Large intestine (tissue), 3 donors: ENCODE results near the gene MAN1B1. TPM values are rescaled to one million over a fixed set of nuclear protein-coding genes. Genes with fewer than 3 reads are reported as not detected.
"Not testable (repeated sequence)": the region's sequence is repeated elsewhere in the genome, so short reads cannot be mapped to it uniquely, and the experiment has no call there.

Experiments used
- DNase-seq, 2 donors: peaks; one replicate each; pipeline versions ENCODE4 v3.0.0 to v3.0.0-alpha.2; 2013
- H3K27ac ChIP-seq: one replicate; pipeline ENCODE4 v1.5.1; 2013; ENCODE audit warnings: low read length
- H3K27me3 ChIP-seq: 2 replicates; pipeline ENCODE4 v1.6.1; 2013; ENCODE audit warnings: low read length; ENCODE audit not compliant: control insufficient read depth, insufficient read depth
- H3K36me3 ChIP-seq: 2 replicates; pipeline ENCODE4 v1.6.1; 2013; ENCODE audit warnings: low read length; ENCODE audit not compliant: control insufficient read depth, insufficient read depth
- H3K4me1 ChIP-seq: one replicate; pipeline ENCODE4 v1.6.1; 2013; ENCODE audit warnings: low read length; ENCODE audit not compliant: control insufficient read depth, insufficient read depth
- H3K4me3 ChIP-seq: one replicate; pipeline ENCODE4 v1.5.1; 2013; ENCODE audit warnings: low read length
- H3K9me3 ChIP-seq: one replicate; pipeline ENCODE4 v1.6.1; 2013; ENCODE audit warnings: mild to moderate bottlenecking, low read depth, low read length, moderate library complexity; ENCODE audit not compliant: control insufficient read depth
- WGBS: methylation state at CpG from one replicate; pipeline ENCODE4 v1.1.5; 2013; ENCODE audit warnings: low lambda C conversion rate; ENCODE audit not compliant: insufficient coverage; 5-methylcytosine and 5-hydroxymethylcytosine counted together
- polyA plus RNA-seq: library from polyadenylated mRNA; unstranded; fragments of 120-200 nt; gene quantifications from one replicate; pipeline ENCODE4 v1.2.1, GENCODE V29; 2013

MAN1B1 gene
- polyA plus RNA-seq, 1 donor = 39.5 TPM

- H3K4me1 ChIP-seq = peaks cover 28% of the 10 kb centered on the region
- peaks cover 7% of the 10 kb centered on the region for H3K27me3 ChIP-seq
- WGBS = no CpG with 5 or more reads among the region's 58 CpGs
- peaks cover 16% of the 10 kb centered on the region for H3K9me3 ChIP-seq
- no peak for DNase-seq
- no peaks in the 10 kb centered on the region for H3K36me3 ChIP-seq
- no peak overlapping the region for H3K27ac ChIP-seq
- peak overlapping the region; percentile 66 for H3K4me3 ChIP-seq
Measured at GRCh38 chr9:137130176-137130755, 43.5 kb downstream of the MAN1B1 start.

- Histone ChIP-seq H3K4me1 (peaks cover 9% of the 10 kb centered on the region), H3K27ac (no peak overlapping the region), H3K4me3 (no peak overlapping the region), H3K9me3 (peaks cover 21% of the 10 kb centered on the region), H3K36me3 (no peaks in the 10 kb centered on the region), H3K27me3 (peaks cover 43% of the 10 kb centered on the region)
- DNase-seq = no peak
- no CpG with 5 or more reads among the region's 4 CpGs for WGBS
Measured at GRCh38 chr9:137134191-137134590, 47.4 kb downstream of the MAN1B1 start.

DNA sequence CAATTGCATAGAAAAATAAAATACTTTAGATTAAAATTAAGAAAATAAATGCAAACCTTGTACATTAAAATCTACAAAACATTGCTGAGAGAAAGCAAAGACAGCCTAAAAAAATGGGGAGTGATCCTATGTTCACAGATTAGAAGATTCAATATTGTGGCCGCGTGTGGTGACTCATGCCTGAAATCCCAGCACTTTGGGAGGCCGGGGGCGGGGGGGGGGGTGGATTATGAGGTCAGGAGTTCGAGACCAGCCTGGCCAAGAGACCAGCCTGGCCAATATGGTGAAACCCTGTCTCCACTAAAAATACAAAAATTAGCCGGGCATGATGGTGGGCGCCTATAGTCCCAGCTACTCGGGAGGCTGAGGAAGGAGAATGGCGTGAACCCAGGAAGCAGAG is 48.4 kb downstream of the MAN1B1 start:
- no CpG with 5 or more reads among the region's 9 CpGs for WGBS
- H3K27ac ChIP-seq, H3K4me3 ChIP-seq, H3K36me3 ChIP-seq, DNase-seq, H3K4me1 ChIP-seq: not testable (repeated sequence)
- Histone ChIP-seq H3K9me3 (peaks cover 15% of the 10 kb centered on the region), H3K27me3 (peaks cover 52% of the 10 kb centered on the region)

- Histone ChIP-seq H3K9me3 (peaks cover 8% of the 10 kb centered on the region), H3K27ac (no peak overlapping the region), H3K27me3 (peaks cover 64% of the 10 kb centered on the region), H3K4me1 (peaks cover 4% of the 10 kb centered on the region), H3K4me3 (no peak overlapping the region), H3K36me3 (no peaks in the 10 kb centered on the region)
- DNase-seq = no peak
- no CpG with 5 or more reads among the region's 27 CpGs for WGBS
Measured at GRCh38 chr9:137136261-137136880, 49.6 kb downstream of the MAN1B1 start.

- no peak for DNase-seq
- H3K27ac ChIP-seq = no peak overlapping the region
- peaks cover 4% of the 10 kb centered on the region for H3K4me1 ChIP-seq
- H3K36me3 ChIP-seq = no peaks in the 10 kb centered on the region
- H3K9me3 ChIP-seq = peaks cover 8% of the 10 kb centered on the region
- no CpG with 5 or more reads among the region's 23 CpGs for WGBS
- H3K27me3 ChIP-seq = peaks cover 71% of the 10 kb centered on the region
- no peak overlapping the region for H3K4me3 ChIP-seq
Measured at GRCh38 chr9:137136881-137137607, 50.3 kb downstream of the MAN1B1 start.

DNA sequence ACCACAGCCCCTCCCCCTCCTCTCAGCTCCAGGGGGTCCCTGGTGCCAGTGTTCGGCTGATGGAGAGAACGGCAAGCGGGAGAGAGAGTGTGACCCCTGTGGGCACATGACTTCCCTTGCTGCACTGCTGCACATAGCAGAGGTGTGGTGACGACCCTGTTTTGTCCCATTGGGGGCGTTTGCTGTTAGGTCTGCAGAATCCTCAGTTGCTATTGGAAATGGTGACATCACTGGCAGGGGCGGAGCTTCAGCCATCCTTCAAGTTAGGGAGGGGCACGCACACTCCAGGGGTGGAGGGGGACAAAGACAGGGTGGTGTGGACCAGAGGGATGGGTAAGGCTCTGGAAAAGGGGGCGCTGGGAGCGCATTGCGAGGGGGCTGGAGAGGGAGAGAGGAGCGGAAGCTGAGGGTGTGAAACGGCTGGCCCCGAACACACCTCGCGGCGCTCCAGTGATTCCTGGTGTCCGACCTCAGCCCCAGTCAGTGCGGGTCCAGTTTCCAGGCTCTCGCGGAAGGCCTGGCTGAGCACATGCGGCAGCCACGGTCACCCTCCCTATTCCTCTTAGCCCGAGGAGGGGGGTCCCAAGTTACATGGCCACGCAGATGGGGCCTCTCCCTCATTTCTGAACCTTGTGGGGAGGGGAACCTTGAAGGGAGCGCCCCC is 51.4 kb downstream of the MAN1B1 start:
- Histone ChIP-seq H3K4me1 (peaks cover 4% of the 10 kb centered on the region), H3K36me3 (no peaks in the 10 kb centered on the region), H3K27ac (no peak overlapping the region), H3K9me3 (peaks cover 7% of the 10 kb centered on the region), H3K4me3 (no peak overlapping the region), H3K27me3 (peaks cover 79% of the 10 kb centered on the region)
- 0% methylated on average over 1 of the region's 25 CpGs for WGBS
- no peak for DNase-seq

GRCh38 chr9:137138722-137139467 is 52.1 kb downstream of the MAN1B1 start, which contains the start of gene GRIN1:
TSS of gene GRIN1 (plus strand) at chr9:137139154. CDS start at chr9:137139487, 333 bp downstream.
- no peak within 1 kb of the TSS for H3K27ac ChIP-seq
- peak in 1 of 2 donors; percentile 48 for DNase-seq
- no peak within 1 kb of the TSS for H3K4me3 ChIP-seq
- peaks cover 5% of the 10 kb centered on the region for H3K9me3 ChIP-seq
- WGBS = 0% methylated on average over 3 of the region's 104 CpGs
- H3K27me3 ChIP-seq = peaks cover 86% of the 10 kb centered on the region
- peaks cover 4% of the 10 kb centered on the region for H3K4me1 ChIP-seq
- no peaks in the 10 kb centered on the region for H3K36me3 ChIP-seq

DNA sequence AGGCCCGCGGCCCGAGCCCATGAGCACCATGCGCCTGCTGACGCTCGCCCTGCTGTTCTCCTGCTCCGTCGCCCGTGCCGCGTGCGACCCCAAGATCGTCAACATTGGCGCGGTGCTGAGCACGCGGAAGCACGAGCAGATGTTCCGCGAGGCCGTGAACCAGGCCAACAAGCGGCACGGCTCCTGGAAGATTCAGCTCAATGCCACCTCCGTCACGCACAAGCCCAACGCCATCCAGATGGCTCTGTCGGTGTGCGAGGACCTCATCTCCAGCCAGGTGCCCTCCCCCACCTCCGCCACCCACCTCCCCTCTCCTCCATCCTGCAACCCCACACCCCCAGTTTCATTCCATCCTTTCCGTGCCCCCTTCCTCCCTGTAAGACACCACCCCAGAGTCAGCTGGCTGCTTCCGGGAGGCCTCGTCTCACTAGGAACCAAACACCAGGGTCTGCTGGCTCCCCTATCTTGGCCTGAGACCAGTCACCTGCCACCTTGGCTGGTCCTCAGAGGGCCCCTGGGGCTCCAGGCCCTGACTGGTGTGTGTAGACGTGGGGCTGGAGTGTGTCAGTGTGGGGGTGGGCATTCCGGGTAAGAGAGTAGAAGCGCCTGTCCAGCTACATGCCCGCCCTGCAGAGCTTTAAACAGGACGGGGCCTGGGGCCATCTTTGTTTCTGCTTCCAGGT is 52.8 kb downstream of the MAN1B1 start:
- H3K27ac ChIP-seq = no peak overlapping the region
- no peak overlapping the region for H3K4me3 ChIP-seq
- no CpG with 5 or more reads among the region's 37 CpGs for WGBS
- peaks cover 4% of the 10 kb centered on the region for H3K4me1 ChIP-seq
- peaks cover 85% of the 10 kb centered on the region for H3K27me3 ChIP-seq
- H3K9me3 ChIP-seq = peaks cover 5% of the 10 kb centered on the region
- no peaks in the 10 kb centered on the region for H3K36me3 ChIP-seq
- DNase-seq = no peak

- no peak for DNase-seq
- WGBS = no CpG with 5 or more reads among the region's 26 CpGs
- H3K27me3 ChIP-seq = peaks cover 82% of the 10 kb centered on the region
Measured at GRCh38 chr9:137140151-137141012, 53.6 kb downstream of the MAN1B1 start.

More at GRCh38 chr9:137140151-137141012, 53.6 kb downstream of the MAN1B1 start:
- peaks cover 4% of the 10 kb centered on the region for H3K4me1 ChIP-seq
- no peaks in the 10 kb centered on the region for H3K36me3 ChIP-seq
- peaks cover 5% of the 10 kb centered on the region for H3K9me3 ChIP-seq
- no peak overlapping the region for H3K27ac ChIP-seq
- no peak overlapping the region for H3K4me3 ChIP-seq
